Neutrophil (primary cell): ENCODE data around the gene MED4.

ENCODE experiments used
- H3K27ac ChIP-seq: fragments of 200-600 bp; sonication (generic); 2 replicates; pipeline ENCODE4 v1.5.1; 2016; ENCODE audit warnings: mild to moderate bottlenecking, moderate library complexity
- H3K27me3 ChIP-seq: fragments of 200-600 bp; sonication (generic); 2 replicates; pipeline ENCODE4 v1.6.0; 2016; ENCODE audit warnings: mild to moderate bottlenecking
- H3K36me3 ChIP-seq: fragments of 200-600 bp; sonication (generic); 2 replicates; pipeline ENCODE4 v1.5.1; 2017
- H3K4me1 ChIP-seq, 2 experiments: fragments of 200-600 bp in 1 of 2; sonication (generic) in 1 of 2; 1 replicate in 1 of 2; 2 replicates in 1 of 2; pipeline versions ENCODE4 v1.5.1 to v1.6.1; 2013 to 2016; ENCODE audit warnings: low read depth in 1 of 2, low read length in 1 of 2, mild to moderate bottlenecking in 1 of 2, moderate library complexity in 1 of 2; ENCODE audit not compliant: control insufficient read depth in 1 of 2, insufficient read depth in 1 of 2
- H3K4me3 ChIP-seq, 2 experiments: fragments of 200-600 bp in 1 of 2; sonication (generic) in 1 of 2; 1 replicate in 1 of 2; 2 replicates in 1 of 2; pipeline ENCODE4 v1.5.1; 2013 to 2016; ENCODE audit warnings: low read depth in 1 of 2, low read length in 1 of 2, mild to moderate bottlenecking in 1 of 2, moderate library complexity in 1 of 2
- H3K9me3 ChIP-seq: fragments of 200-600 bp; sonication (generic); 2 replicates; pipeline ENCODE4 v1.5.1; 2016
- TF ChIP-seq, protein P1 (sequence below): fragments of 200-600 bp; sonication (generic); IDR thresholded peaks from 2 replicates; pipeline ENCODE4 v1.5.1; 2016; ENCODE audit warnings: antibody characterized with exemption

Gene MED4, protein sequence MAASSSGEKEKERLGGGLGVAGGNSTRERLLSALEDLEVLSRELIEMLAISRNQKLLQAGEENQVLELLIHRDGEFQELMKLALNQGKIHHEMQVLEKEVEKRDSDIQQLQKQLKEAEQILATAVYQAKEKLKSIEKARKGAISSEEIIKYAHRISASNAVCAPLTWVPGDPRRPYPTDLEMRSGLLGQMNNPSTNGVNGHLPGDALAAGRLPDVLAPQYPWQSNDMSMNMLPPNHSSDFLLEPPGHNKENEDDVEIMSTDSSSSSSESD

DNA sequence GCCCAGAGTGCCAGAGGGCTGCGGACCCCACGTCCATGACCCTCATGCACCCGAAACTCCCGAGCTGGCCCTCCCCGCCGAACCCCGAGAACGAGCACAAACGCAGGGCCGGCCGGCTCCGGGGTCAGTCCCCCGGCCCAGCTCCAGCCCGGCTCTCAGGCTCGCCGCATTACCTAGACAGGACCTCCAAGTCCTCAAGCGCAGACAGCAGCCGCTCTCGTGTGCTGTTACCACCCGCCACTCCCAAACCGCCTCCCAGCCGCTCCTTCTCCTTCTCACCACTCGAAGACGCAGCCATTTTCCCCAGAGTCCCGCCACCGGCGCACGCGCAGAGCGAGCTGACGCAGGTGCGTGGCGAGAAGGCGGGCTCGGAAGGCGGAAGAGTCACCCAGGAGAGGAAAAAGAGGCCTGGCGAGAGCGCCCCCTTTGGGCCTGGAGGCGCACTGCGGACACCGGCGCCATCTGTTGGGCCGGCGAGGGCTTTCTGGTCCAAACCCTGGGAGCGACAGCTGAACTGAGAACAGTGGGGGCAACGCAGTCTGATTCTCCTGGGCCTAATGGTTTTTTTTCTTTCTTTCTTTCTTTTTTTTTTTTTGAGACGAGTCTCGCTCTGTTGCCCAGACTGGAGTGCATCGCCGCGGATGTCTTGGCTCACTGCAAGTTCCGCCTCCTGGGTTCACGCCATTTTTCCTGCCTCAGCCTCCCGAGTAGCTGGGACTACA is at the start of gene MED4:
Gene MED4 (minus strand): TSS at position 324 of the 722 bp plus-strand sequence. CDS start 26 bp downstream, at position 298.
- Histone ChIP-seq H3K4me1 (peaks cover 12 to 14% of the 10 kb centered on the region in 2 experiments), H3K4me3 (peak within 1 kb of the TSS; percentile 84 to 89), H3K9me3 (no peaks in the 10 kb centered on the region), H3K27me3 (peaks cover 3% of the 10 kb centered on the region), H3K36me3 (peaks cover 3% of the 10 kb centered on the region), H3K27ac (peak within 1 kb of the TSS; percentile 86)
- TF ChIP-seq, protein P1, sequence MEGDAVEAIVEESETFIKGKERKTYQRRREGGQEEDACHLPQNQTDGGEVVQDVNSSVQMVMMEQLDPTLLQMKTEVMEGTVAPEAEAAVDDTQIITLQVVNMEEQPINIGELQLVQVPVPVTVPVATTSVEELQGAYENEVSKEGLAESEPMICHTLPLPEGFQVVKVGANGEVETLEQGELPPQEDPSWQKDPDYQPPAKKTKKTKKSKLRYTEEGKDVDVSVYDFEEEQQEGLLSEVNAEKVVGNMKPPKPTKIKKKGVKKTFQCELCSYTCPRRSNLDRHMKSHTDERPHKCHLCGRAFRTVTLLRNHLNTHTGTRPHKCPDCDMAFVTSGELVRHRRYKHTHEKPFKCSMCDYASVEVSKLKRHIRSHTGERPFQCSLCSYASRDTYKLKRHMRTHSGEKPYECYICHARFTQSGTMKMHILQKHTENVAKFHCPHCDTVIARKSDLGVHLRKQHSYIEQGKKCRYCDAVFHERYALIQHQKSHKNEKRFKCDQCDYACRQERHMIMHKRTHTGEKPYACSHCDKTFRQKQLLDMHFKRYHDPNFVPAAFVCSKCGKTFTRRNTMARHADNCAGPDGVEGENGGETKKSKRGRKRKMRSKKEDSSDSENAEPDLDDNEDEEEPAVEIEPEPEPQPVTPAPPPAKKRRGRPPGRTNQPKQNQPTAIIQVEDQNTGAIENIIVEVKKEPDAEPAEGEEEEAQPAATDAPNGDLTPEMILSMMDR = peak; percentile 100

DNA sequence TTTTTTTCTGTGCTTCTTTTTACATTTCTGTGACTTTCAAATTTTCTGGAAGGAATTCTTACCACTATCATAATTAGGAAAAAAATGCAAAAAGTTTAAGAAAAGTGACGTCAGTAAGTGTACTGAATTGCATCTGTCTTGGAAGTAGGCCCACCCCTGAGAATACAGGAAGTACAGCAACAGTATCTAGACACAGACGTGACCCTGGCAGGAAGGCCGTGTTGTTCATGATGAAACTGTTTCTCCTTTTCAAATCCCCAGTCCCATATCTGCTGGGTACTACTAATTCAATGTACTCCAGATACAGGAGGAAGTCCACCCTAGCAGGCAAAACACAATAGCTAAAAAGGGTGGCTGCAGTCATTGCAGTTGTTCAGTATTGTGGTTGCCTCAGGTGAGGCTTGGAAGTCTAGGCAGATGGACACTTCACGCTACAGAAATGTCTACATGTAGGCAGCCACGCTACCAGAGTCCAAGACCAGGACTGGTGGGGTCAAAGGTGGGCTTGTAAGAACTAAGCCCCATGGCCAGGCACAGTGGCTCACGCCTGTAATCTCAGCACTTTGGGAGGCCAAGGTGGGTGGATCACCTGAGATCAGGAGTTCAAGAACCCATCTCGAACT is 49.6 kb upstream of the MED4 start:
- peak overlapping the region; percentile 93 for H3K27ac ChIP-seq

DNA sequence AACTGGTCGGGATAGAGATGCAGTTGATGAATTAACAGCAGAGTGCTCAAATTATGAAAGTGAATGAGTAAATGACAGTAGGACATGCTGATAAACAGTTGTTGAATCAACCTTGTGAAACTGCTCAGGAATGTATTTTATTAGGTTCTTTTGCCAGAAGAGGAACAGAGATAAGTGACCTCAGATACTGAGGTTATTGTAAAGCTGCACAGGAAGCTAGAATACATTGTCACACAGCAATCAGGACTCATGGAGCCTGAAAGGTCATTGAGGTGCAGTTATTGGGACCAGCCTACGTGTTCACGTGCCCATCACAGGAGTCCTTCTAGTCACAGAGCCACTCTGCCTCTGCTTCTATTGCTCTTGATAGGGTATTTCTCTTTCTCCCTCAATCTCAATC is 47.5 kb upstream of the MED4 start:
- no peak overlapping the region for H3K4me3 ChIP-seq
- TF ChIP-seq, protein P1 = no peak
- H3K36me3 ChIP-seq = no peaks in the 10 kb centered on the region
- no peaks in the 10 kb centered on the region for H3K9me3 ChIP-seq
- peaks cover 34 to 40% of the 10 kb centered on the region in 2 experiments for H3K4me1 ChIP-seq
- H3K27me3 ChIP-seq = no peaks in the 10 kb centered on the region
- peak overlapping the region; percentile 65 for H3K27ac ChIP-seq

More for the DNA sequence above, 49.6 kb upstream of the MED4 start:
- TF ChIP-seq, protein P1 = peak; percentile 15
- Histone ChIP-seq H3K4me3 (peak overlapping the region in 1 of 2 experiments; percentile 15), H3K36me3 (no peaks in the 10 kb centered on the region), H3K9me3 (no peaks in the 10 kb centered on the region), H3K4me1 (peaks cover 34 to 40% of the 10 kb centered on the region in 2 experiments), H3K27me3 (no peaks in the 10 kb centered on the region)

DNA sequence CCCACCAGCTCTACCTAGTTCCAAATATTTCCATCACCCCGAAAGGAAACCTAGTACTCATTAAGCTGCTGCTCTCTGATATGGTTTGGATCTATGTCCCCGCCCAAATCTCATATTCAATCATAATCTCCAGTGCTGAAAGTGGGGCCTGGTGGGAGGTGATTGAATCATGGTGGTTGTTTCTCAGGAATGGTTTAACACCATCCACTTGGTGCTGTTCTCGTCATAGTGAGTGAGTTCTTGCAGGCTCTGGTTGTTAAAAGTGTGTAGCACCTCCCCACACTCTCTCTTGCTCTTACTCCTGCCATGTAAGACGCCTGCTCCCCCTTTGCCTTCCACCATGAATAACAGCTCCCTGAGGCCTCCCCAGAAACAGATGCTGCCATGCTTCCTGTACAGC is 43.4 kb upstream of the MED4 start:
- TF ChIP-seq, protein P1 = no peak
- no peak overlapping the region for H3K4me3 ChIP-seq
- peaks cover 11 to 15% of the 10 kb centered on the region in 2 experiments for H3K4me1 ChIP-seq
- H3K9me3 ChIP-seq = no peaks in the 10 kb centered on the region
- H3K36me3 ChIP-seq = no peaks in the 10 kb centered on the region
- no peaks in the 10 kb centered on the region for H3K27me3 ChIP-seq
- no peak overlapping the region for H3K27ac ChIP-seq

DNA sequence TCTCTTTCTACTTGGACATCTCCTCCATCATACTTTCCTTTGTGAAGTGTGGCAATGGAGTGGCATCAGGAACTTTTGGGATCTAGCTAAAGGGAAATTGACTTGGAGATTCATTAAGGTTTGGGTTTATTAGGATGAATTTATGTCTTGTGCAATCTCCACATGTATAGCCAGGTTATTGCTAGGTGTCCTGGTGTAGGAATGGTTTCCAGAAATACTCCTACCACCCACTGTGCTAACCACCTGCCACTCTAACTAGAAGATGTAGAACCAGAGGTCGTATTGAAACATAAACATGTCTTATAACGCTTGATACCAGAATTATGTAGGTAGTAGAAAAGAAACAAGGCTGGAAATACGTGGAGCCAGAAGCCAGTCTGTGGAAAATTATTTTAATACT is 38.1 kb upstream of the MED4 start:
- Histone ChIP-seq H3K4me1 (no peaks in the 10 kb centered on the region), H3K27ac (no peak overlapping the region), H3K4me3 (no peak overlapping the region), H3K9me3 (no peaks in the 10 kb centered on the region), H3K36me3 (no peaks in the 10 kb centered on the region), H3K27me3 (no peaks in the 10 kb centered on the region)
- TF ChIP-seq, protein P1 = no peak
